Uterus (tissue), 2 donors: ENCODE measurements around the gene SDK2.

ENCODE experiments used
- POLR2A ChIP-seq, 2 donors: fragments of 450-650 bp; IDR thresholded peaks; one replicate each; pipeline ENCODE4 v1.6.1; 2016; ENCODE audit warnings: antibody characterized with exemption in 2 of 2, mild to moderate bottlenecking in 1 of 2, moderate library complexity in 1 of 2
- TF ChIP-seq, protein P1 (sequence below), 4 experiments: fragments of 200-600 bp in 2 of 4; fragments of 450-650 bp in 2 of 4; sonication (generic) in 2 of 4; IDR thresholded peaks; one replicate each; pipeline ENCODE4 v1.5.1; 2016 to 2019; ENCODE audit warnings: antibody characterized with exemption in 4 of 4, mild to moderate bottlenecking in 2 of 4, moderate library complexity in 1 of 4

DNA sequence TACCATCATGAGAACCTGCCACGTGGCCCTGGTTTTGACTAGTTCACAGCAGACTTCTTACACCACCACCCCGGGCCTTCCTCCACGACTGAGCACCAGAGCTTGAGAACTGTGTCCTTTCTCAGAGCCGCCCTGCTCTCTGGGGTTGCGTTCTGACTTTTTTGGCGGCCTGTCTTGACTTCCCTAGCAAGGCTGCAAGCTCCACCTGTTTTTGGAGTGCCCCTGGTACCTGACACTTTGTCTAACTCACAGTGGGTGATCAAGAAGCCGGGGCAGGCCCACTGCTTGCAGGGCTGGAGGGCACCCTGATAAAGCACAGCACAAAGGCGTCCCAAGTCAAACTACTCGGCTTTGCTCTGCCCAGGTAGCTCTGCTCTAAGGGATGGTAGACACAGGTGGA is 154.3 kb downstream of the SDK2 start:
- TF ChIP-seq, protein P1, sequence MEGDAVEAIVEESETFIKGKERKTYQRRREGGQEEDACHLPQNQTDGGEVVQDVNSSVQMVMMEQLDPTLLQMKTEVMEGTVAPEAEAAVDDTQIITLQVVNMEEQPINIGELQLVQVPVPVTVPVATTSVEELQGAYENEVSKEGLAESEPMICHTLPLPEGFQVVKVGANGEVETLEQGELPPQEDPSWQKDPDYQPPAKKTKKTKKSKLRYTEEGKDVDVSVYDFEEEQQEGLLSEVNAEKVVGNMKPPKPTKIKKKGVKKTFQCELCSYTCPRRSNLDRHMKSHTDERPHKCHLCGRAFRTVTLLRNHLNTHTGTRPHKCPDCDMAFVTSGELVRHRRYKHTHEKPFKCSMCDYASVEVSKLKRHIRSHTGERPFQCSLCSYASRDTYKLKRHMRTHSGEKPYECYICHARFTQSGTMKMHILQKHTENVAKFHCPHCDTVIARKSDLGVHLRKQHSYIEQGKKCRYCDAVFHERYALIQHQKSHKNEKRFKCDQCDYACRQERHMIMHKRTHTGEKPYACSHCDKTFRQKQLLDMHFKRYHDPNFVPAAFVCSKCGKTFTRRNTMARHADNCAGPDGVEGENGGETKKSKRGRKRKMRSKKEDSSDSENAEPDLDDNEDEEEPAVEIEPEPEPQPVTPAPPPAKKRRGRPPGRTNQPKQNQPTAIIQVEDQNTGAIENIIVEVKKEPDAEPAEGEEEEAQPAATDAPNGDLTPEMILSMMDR (IDR thresholded peaks at IDR 0.05) = no peak
- no peak for TF ChIP-seq POLR2A (IDR thresholded peaks at IDR 0.05)
